Measurements from ENCODE around the gene BMP6. TPM values are rescaled to one million over a fixed set of nuclear protein-coding genes. Genes with fewer than 3 reads are reported as not detected.
A peak's percentile ranks its signal among the peaks of the same experiment; 100 is the strongest.

The BMP6 gene
- total RNA-seq, 1 donor = 7.8 TPM

GRCh38 chr6:7899889-7900213 lies 174.0 kb downstream of the BMP6 start:
- DNase-seq (ENCODE audit: low read depth in 2 of 3, low spot score in 2 of 3) = no peak

GRCh38 chr6:7900621-7901020 lies 174.7 kb downstream of the BMP6 start:
- no peak for DNase-seq (ENCODE audit: low read depth in 2 of 3, low spot score in 2 of 3)

- no peak for DNase-seq (ENCODE audit: low read depth in 2 of 3, low spot score in 2 of 3)
Observed at GRCh38 chr6:7901056-7901455, 175.2 kb downstream of the BMP6 start.

DNA sequence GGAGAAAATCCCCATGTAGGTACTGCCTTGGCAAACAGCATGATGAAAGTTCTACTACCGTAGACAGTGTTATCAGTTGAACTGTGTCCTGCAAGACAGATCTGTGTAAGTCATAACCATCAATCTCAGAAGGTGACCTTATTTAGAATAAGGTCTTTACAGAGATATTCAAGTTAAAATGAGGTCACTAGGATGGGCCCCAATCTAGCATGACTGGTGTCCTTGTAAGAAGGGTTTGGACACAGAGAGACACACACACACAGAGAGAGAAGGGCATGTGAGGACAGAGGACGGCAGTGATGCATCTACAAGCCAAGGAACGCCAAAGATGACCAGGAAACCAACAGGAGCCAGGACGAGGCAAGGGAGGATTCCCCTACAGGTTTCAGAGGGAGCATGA lies 175.9 kb downstream of the BMP6 start:
- no peak for DNase-seq (ENCODE audit: low read depth in 2 of 3, low spot score in 2 of 3)

DNA sequence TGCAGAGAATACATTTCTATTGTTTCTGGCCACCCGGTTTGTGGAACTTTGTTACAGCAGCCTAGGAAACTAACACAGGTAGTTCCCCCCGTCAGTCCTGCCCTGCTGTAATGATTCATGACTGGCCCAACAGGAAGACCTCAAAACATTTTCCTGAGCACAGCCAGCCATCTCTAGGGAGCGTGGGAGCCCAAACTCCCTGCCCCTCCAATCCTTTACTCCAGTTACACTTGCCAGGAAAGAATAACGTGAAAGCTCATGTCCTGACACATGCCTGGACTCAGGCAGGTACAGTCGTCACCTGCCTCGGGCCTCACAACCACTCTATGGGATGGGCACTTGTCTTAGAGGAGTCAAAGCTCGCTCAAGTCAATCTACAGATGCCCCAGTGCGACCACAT lies 176.3 kb downstream of the BMP6 start:
- DNase-seq (ENCODE audit: low read depth in 2 of 3, low spot score in 2 of 3) = no peak

- DNase-seq (ENCODE audit: low read depth in 2 of 3, low spot score in 2 of 3) = no peak
Observed at GRCh38 chr6:7902867-7903266, 177.0 kb downstream of the BMP6 start.

DNA sequence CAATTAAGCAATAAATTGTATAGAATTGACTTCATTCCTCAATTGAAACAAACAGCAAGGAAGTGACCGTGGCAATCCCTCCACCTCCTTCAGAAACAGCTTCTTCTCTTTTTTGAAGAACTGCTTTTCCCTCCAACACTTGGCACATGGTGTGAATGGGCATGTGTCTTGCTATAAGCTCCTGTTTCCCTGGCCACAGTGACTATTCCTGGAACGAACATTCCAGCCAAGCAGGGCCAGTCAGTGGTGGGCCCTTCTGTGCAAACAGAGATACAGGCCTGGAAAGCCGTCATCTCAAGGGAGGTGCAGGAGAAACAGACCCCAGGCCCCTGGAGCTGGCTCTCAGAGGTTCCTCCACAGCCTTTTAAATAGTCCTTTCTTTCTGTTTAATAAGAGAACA lies 177.8 kb downstream of the BMP6 start:
- DNase-seq (ENCODE audit: low read depth in 2 of 3, low spot score in 2 of 3) = no peak

GRCh38 chr6:7904654-7905319 lies 178.9 kb downstream of the BMP6 start:
- DNase-seq (ENCODE audit: low read depth in 2 of 3, low spot score in 2 of 3) = no peak

DNA sequence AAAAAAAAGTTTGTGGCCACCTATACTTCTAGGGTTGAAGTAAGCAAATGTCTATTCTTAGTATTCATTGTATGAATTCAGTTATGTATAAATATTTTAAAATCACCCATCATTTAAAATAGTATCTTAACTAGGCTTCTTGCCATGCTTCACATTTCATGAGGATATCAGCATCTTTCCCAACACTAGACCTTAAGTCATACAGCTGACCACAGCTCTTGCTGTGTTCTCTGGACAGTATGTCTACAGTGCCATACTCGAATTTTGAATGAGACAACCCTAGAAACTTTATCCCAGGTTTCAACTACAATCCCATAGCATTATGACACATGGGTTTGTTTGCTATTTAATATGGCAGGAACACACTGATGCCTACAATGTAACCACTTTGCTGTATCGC lies 179.5 kb downstream of the BMP6 start:
- no peak for DNase-seq (ENCODE audit: low read depth in 2 of 3, low spot score in 2 of 3)

DNA sequence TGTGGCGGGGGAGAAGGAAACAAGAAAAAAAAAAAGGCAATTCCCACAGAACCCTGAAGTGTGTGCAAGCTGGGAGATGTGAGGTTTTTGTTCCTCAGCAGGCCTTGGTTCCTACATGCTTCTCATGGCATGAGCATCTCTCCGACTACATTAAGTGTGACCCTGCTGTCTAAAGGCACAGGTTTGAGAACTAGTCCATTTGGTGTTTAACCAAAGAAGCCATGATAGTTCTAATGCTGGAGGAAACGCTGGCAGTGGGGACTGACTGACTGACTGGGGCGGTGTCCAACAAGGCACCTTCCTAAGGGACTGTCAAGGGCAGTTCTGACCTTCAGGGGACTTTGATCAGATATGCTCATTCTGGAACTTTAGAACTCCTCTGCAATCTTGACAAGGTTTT lies 180.8 kb downstream of the BMP6 start:
- DNase-seq (ENCODE audit: low read depth in 2 of 3, low spot score in 2 of 3) = no peak

DNA sequence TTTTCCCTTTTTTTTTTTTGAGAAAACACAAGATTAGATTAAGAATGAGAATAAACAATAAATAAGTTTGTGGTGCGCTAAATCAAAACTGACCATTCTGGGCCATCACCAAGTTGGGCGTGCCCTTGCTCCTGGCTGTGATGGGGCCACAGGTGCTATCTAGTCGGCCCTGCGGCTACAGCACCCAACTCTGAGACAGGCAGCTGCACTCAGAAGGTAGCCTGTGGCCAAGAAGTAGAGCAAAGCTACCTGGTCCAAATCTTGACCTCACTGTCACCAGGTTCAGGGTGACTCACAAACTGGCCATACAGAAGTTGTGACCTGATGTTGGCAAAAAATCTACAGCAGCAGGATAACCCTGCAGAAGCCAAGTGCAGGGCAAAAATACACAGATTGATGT lies 181.3 kb downstream of the BMP6 start:
- no peak for DNase-seq (ENCODE audit: low read depth in 2 of 3, low spot score in 2 of 3)

- DNase-seq (ENCODE audit: low read depth in 2 of 3, low spot score in 2 of 3) = no peak
Observed at GRCh38 chr6:7909323-7910276, 183.7 kb downstream of the BMP6 start.

DNA sequence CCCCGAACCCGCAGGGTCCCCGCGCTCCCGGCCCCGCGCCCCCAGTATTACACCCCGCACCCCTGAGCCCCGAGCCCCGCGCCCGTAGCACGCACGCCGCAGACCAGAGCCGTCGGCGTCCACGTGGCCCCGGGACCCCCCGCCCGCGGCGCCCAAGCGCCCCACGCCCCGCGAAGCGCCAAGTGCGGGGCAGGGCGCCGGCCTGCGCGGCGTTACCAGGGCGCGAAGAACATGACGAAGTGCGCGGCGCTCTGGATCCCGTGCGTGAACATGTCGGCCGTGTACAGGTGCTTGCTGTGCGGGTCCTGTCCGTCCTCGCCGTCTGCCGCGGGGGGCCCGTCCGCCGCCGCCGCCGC lies 184.4 kb downstream of the BMP6 start:
- peak in 1 of 3 donors; percentile 25 for DNase-seq (ENCODE audit: low read depth in 2 of 3, low spot score in 2 of 3)

DNA sequence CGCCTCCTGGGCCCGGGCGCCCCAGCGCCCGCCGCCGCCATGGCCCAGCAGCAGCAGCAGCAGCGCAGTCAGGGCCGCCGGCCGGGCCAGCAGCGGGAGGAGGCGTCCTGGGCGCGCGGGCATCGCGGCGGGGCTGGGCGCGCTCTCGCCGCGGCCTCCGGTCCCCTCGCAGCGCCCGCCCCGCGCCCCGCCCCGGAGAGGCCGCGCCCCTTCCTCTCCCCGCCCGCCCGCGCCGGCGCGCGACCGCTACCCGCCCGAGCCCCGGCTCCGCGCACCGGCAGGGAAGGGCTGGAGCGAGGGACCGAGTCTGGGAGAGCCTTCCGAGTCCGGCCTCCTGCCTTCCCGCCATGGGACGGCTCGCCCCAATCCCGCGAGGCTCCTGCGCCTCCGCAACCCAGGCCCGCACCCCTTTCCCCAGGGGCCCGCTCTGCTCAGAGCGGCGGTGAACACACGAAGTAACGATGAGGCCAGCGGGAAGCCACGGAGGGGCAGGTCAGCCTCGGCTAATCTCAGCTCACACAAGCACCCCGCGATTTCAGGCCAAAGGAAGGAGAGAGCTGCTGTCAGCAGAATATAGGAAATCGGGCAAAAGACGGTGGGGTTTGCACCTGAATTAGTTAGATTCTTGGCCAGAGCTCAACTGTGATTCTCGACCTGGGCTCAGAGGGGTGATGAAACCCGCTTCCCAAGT lies 184.9 kb downstream of the BMP6 start, which contains the start of gene TXNDC5:
Gene TXNDC5, minus strand, starts transcription at position 135 of the 691 bp plus-strand sequence. Its CDS starts 12 bp downstream, at position 123.
- DNase-seq (ENCODE audit: low read depth in 2 of 3, low spot score in 2 of 3) = peak; percentile 24 to 61 (median 56)

DNA sequence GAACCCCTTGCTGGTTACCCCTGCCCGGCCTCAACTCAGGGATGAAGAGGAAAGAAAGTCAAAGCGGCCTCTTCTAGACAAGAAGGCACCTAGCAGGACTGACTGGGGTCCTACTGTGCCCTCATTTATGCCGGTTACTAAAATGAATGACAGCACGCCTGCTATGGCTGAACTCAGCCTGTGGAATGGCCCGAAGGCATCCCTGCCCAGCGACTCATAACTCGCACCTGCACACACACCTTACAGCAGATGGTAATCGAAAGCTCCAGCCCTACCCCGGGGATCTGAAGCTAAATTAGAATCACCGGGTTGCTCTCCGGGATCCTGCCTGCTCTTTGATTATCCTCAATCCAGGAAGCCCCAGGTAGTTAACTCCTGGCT lies 185.4 kb downstream of the BMP6 start:
- no peak for DNase-seq (ENCODE audit: low read depth in 2 of 3, low spot score in 2 of 3)

DNA sequence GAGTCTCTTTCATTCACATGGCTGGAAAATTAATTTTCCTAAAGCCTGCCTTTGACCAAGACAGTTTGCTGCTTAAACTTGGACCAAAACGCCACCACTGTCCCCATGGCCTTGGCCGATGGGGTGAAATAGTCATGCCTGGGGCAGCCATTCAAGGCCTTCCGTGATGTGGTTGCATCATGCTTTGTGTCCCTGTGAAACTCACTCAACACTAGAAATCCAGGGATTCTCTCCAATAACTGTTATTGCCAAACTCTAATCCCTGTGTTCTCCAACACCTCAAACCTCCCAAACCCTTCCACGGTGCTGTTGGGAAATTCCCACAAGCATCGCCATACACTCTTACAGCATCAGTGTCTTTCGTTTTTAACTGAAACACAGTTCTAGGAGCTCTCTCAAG lies 186.1 kb downstream of the BMP6 start:
- no peak for DNase-seq (ENCODE audit: low read depth in 2 of 3, low spot score in 2 of 3)

DNA sequence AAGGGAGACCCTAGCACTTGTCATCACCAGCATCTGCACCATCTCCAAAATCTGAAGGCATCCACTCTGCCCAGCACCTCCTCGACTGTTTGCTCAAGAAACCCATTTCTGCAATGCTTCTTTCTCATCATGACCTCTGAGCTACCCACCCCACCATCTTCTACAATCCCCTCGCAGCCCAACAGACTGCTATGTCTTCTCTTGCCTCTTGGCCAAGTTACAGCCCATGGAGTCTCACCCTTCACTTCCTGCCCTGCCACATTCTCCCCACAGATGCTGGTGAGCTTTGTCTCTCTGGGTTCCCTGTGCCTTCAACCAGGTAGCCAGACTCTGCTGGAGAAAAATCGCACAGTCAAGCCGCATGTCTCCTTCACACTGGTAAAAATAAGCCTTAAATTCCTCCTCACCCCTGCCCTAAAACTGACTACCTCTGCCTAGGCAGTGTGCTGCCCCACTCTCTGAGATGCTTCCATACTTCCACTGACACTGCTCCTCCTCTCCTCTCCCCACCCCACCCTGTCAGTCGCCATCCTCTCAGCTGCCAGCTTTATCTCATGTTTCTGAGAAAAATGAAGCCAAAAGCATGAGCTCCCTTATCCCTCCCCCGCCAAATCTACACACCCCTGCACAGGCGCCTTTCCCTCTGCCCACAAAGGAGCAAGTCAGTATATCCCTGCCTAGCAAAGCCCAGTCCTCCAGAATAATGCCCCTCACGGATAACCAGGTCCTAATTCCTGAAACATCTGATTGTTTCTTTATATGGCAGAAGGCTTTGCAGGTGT lies 187.0 kb downstream of the BMP6 start:
- no peak for DNase-seq (ENCODE audit: low read depth in 2 of 3, low spot score in 2 of 3)

GRCh38 chr6:7914311-7914710 lies 188.4 kb downstream of the BMP6 start:
- DNase-seq (ENCODE audit: low read depth in 2 of 3, low spot score in 2 of 3) = no peak

DNA sequence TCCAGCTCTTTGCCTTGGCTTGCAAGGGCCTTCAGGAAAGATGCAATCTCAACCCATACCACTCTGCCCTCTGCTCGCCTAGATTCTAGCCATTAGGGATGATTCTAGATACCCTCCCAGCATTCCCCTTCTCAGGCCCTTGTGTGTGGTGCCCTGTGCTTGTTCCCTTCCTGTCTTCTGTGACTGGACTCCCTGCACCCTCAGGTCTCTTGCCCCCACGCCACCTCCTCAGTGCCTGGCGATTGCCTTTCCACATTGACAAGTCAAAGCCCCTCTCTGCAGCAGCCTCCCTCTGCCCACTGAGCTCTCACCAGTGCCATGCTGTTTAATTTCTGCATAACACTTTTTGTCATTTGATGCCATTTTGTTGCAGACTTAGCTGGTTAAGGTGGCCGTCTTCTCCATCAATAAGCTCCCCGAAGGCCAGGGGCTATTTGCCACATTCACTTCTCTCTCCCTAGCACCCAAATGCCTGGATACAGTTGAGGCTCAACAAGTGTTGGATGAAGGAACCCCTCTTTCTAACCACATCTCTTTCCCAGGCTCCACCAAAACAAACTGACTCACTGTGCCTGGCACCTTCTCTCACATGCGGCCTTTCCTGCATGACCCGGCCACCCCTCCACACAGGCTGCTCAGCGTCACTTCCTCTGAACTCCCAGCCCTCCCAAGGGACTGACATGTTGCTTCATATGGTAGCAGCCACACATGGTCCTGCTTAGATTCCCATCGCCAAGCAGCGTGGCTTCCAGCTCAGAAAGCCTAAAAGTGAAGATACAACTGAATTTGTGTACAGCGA lies 189.3 kb downstream of the BMP6 start:
- DNase-seq (ENCODE audit: low read depth in 2 of 3, low spot score in 2 of 3) = no peak

GRCh38 chr6:7916959-7917358 lies 191.1 kb downstream of the BMP6 start:
- peak in 1 of 3 donors; percentile 27 for DNase-seq (ENCODE audit: low read depth in 2 of 3, low spot score in 2 of 3)
